ENCODE measurements around the gene VRK1. TPM values are rescaled to one million over a fixed set of nuclear protein-coding genes. Genes with fewer than 3 reads are reported as not detected.

VRK1 gene
- total RNA-seq, 4 donors from 2014 or later: 9.3 to 12.2 (median 12.1) TPM

DNA sequence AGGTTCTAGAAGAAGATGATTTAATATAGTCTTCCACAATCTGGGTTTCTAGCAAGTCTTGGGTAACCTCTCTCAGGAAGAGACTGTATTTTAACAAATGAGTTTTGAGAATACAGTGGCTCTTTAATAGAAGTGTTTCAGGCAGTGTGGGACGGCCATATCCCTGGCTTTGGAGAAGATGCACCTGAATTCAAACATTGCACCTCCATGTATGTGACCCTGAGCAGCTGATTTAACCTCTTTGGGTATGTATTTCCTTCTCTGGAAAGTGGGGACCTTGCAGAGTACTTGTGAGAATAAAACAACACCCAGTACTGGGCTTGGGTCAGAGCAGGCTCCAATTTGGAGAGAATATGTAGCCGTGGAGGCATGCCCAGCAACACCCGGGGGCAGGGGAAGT lies 15.8 kb upstream of the VRK1 start:
- no peaks in the 10 kb centered on the region for H3K36me3 ChIP-seq
- DNase-seq (ENCODE audit: low spot score in 2 of 2): no peak
- 83% methylated on average over 3 of the region's 3 CpGs for WGBS
- H3K4me1 ChIP-seq: no peaks in the 10 kb centered on the region
- H3K27ac ChIP-seq: no peak overlapping the region
- H3K9me3 ChIP-seq: no peaks in the 10 kb centered on the region
- H3K4me3 ChIP-seq: no peak overlapping the region
- TF ChIP-seq POLR2A (IDR thresholded peaks at IDR 0.05) (no peak), POLR2AphosphoS5 (IDR thresholded peaks at IDR 0.05) (no peak), EP300 (IDR thresholded peaks at IDR 0.05) (no peak), CTCF (IDR thresholded peaks at IDR 0.05) (no peak)
- no peaks in the 10 kb centered on the region for H3K27me3 ChIP-seq

DNA sequence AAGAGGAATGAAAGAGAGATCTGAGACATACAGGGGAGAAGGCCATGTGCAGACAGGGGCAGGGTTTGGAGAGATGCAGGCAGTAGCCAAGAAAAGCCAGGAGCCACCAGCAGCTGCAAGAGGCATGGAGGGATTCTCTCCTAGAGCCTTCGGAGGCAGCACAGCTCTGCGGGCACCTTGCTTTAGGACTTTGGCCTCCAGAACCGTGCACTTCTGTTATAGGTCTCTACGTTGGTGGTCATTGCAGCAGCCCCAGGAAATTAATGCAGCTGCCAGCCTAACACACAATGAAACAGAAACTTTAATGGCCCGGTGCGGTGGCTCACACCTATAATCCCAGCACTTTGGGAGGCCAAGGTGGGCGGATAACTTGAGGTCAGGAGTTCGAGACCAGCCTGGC lies 14.7 kb upstream of the VRK1 start:
- 85% methylated on average over 8 of the region's 8 CpGs for WGBS
- no peak for TF ChIP-seq POLR2AphosphoS5 (IDR thresholded peaks at IDR 0.05)
- TF ChIP-seq POLR2A (IDR thresholded peaks at IDR 0.05): no peak
- no peak for TF ChIP-seq CTCF (IDR thresholded peaks at IDR 0.05)
- TF ChIP-seq EP300 (IDR thresholded peaks at IDR 0.05): no peak
- no peak overlapping the region for H3K27ac ChIP-seq
- no peaks in the 10 kb centered on the region for H3K36me3 ChIP-seq
- no peak for DNase-seq (ENCODE audit: low spot score in 2 of 2)
- H3K4me1 ChIP-seq: no peaks in the 10 kb centered on the region
- no peaks in the 10 kb centered on the region for H3K27me3 ChIP-seq
- no peaks in the 10 kb centered on the region for H3K9me3 ChIP-seq
- H3K4me3 ChIP-seq: no peak overlapping the region

DNA sequence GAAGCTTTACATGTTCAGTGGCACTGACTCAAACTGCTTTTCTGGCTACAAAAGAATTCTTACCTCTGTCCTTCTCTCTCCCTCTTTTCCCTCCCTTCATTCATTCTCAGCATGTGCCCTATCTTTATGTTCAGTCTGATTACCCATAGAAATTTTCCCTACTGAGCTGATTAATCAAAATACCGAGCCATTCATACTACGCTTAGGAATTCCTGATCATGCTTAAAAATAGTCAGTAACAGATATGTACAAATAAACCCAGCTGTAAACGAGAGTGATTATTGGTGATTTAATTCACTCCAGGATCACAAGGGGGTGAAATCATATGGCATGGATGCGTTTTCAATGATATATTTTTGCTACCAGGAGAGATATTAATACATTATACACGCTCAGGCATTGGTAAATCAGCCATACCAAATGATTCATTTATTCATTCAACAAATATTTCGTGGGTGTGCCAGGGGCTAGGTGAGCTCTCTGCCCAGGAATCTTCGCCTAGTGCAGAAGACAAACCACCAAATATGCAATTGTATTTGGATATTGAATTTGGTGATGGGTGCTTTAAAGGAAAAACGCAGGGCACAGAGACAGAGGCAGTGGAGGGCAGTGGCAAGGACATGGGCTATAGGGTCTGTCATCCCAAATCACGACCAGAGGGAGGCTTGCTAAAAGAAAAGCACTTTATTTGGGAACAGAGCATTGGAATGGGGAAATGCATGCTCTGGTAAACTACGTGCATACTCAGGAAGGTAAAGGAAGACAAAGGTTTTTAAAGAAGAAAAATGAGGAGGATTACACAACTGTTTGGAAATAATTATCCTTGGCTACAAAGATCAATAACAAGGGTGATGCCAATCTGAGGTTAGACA lies 13.9 kb upstream of the VRK1 start:
- 64% methylated on average over 10 of the region's 10 CpGs for WGBS
- no peak for DNase-seq (ENCODE audit: low spot score in 2 of 2)
- H3K27me3 ChIP-seq: no peaks in the 10 kb centered on the region
- no peaks in the 10 kb centered on the region for H3K9me3 ChIP-seq
- no peak overlapping the region for H3K27ac ChIP-seq
- TF ChIP-seq CTCF (IDR thresholded peaks at IDR 0.05) (no peak), POLR2A (IDR thresholded peaks at IDR 0.05) (no peak), POLR2AphosphoS5 (IDR thresholded peaks at IDR 0.05) (no peak), EP300 (IDR thresholded peaks at IDR 0.05) (no peak)
- H3K4me3 ChIP-seq: no peak overlapping the region
- no peaks in the 10 kb centered on the region for H3K36me3 ChIP-seq
- H3K4me1 ChIP-seq: no peaks in the 10 kb centered on the region

- H3K36me3 ChIP-seq: no peaks in the 10 kb centered on the region
- no peak overlapping the region for H3K27ac ChIP-seq
- no peaks in the 10 kb centered on the region for H3K4me1 ChIP-seq
- H3K27me3 ChIP-seq: no peaks in the 10 kb centered on the region
- H3K9me3 ChIP-seq: no peaks in the 10 kb centered on the region
- no peak for TF ChIP-seq CTCF (IDR thresholded peaks at IDR 0.05)
- no peak for TF ChIP-seq EP300 (IDR thresholded peaks at IDR 0.05)
- TF ChIP-seq POLR2AphosphoS5 (IDR thresholded peaks at IDR 0.05): no peak
- no peak for TF ChIP-seq POLR2A (IDR thresholded peaks at IDR 0.05)
- WGBS: 63% methylated on average over 4 of the region's 4 CpGs
- DNase-seq (ENCODE audit: low spot score in 2 of 2): no peak
- no peak overlapping the region for H3K4me3 ChIP-seq
These were observed 13.3 kb upstream of the VRK1 start for GRCh38 chr14:96783915-96784224.

GRCh38 chr14:96790186-96790585 lies 7.0 kb upstream of the VRK1 start:
- Histone ChIP-seq H3K27me3 (peaks cover 5% of the 10 kb centered on the region), H3K4me1 (no peaks in the 10 kb centered on the region), H3K4me3 (no peak overlapping the region), H3K27ac (no peak overlapping the region), H3K36me3 (no peaks in the 10 kb centered on the region), H3K9me3 (no peaks in the 10 kb centered on the region)
- 55% methylated on average over 3 of the region's 3 CpGs for WGBS
- TF ChIP-seq EP300 (IDR thresholded peaks at IDR 0.05) (no peak), POLR2A (IDR thresholded peaks at IDR 0.05) (no peak), POLR2AphosphoS5 (IDR thresholded peaks at IDR 0.05) (no peak), CTCF (IDR thresholded peaks at IDR 0.05) (no peak)
- DNase-seq (ENCODE audit: low spot score in 2 of 2): no peak

Data from suprapubic skin (tissue), 4 donors.